Measurements from ENCODE around the gene SHC1.

- TF ChIP-seq CTCF (IDR thresholded peaks at IDR 0.05) (no peak), TP53 (CRISPR knock-in tag; IDR thresholded peaks at IDR 0.05) (no peak), ZNF121 (CRISPR knock-in tag; IDR thresholded peaks at IDR 0.05) (no peak), ATF3 (CRISPR knock-in tag; conservative IDR thresholded peaks at IDR 0.05) (no peak), STAT6 (CRISPR knock-in tag; conservative IDR thresholded peaks at IDR 0.05; ENCODE audit: low read depth) (no peak), MAX (CRISPR knock-in tag; IDR thresholded peaks at IDR 0.05) (no peak), ATF2 (CRISPR knock-in tag; IDR thresholded peaks at IDR 0.05; ENCODE audit: borderline replicate concordance, low read depth) (no peak), ESRRA (CRISPR knock-in tag; IDR thresholded peaks at IDR 0.05; ENCODE audit: borderline replicate concordance) (no peak), USF2 (CRISPR knock-in tag; IDR thresholded peaks at IDR 0.05) (no peak), MLX (CRISPR knock-in tag; IDR thresholded peaks at IDR 0.05) (no peak), IRF1 (CRISPR knock-in tag; IDR thresholded peaks at IDR 0.05) (no peak), SP1 (CRISPR knock-in tag; conservative IDR thresholded peaks at IDR 0.05) (no peak), FOXK1 (CRISPR knock-in tag; IDR thresholded peaks at IDR 0.05) (no peak)
Measured at GRCh38 chr1:154956544-154956941, 14.0 kb downstream of the SHC1 start.
